HG02885 (cell line): ENCODE results near the gene ZXDC.

Source experiments
- ATAC-seq: cut with Tn5 transposase; IDR thresholded peaks from one replicate; pipeline ENCODE4 v1.9.1; 2021; ENCODE audit warnings: mild to moderate bottlenecking; ENCODE audit not compliant: unreplicated experiment, poor library complexity

Gene ZXDC

DNA sequence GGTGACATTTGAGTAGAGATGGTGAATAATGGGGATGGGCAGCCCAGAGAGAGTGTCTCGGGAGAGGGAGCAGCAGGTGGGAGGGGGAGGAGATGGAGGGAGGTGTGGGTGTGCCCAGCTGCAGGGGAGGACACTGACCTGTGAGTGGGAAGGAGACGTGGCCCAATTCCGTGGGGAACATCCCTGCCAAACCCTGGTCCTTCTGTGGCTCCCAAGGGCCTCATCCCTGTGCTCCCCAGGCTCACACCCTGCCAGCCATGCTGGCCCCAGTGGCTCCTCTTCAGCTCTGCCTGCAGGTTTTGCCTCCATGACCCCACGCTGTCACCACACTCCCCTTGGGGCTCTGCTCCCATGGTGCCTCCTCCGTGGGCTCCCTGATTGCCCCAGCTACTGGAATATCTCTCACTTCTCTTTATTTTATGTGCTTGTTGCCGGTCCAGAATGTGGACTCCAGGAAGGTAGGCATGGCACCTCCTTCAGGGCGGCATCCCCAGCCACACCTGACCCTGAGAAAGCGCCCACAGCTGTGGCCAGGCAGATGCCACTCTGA, 74.0 kb downstream of the ZXDC start:
- no peak for ATAC-seq

DNA sequence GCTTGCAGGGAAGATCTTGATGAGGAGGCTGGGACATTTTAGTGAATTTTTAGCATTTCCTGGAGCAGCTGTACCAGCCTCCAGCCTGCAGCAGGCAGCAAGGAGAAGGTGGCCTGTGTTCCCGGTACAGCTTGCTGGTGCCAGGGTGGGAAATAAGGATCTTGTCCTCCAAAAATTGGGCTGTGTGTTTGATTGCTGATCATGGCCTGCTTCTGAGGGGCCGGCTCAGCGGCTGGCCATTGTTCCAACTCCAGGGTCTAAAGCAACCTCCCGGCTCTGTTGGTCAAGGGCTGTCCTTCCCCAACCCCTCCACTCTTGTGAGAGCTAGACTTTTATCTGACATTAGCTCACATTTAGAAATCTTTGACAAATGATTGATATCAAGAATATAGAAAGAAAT, 75.9 kb downstream of the ZXDC start:
- no peak for ATAC-seq

DNA sequence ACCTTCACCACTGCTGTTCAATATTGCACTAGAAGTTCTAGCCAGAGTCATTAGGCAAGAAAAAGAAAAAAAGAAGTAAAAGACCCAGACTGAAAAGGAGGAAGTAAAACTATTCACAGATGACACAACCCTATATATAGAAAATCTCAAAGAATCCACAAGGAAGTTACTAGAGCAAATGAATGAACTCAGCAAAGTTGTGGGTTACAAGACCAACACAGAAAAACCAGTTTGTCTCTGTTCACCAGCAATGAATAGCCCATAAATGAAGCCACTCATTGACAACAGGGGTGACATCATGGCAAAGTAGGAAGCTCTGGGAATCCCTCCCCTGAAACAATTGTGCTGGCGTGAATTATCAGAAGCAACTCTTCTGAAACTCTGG, 76.3 kb downstream of the ZXDC start:
- no peak for ATAC-seq

DNA sequence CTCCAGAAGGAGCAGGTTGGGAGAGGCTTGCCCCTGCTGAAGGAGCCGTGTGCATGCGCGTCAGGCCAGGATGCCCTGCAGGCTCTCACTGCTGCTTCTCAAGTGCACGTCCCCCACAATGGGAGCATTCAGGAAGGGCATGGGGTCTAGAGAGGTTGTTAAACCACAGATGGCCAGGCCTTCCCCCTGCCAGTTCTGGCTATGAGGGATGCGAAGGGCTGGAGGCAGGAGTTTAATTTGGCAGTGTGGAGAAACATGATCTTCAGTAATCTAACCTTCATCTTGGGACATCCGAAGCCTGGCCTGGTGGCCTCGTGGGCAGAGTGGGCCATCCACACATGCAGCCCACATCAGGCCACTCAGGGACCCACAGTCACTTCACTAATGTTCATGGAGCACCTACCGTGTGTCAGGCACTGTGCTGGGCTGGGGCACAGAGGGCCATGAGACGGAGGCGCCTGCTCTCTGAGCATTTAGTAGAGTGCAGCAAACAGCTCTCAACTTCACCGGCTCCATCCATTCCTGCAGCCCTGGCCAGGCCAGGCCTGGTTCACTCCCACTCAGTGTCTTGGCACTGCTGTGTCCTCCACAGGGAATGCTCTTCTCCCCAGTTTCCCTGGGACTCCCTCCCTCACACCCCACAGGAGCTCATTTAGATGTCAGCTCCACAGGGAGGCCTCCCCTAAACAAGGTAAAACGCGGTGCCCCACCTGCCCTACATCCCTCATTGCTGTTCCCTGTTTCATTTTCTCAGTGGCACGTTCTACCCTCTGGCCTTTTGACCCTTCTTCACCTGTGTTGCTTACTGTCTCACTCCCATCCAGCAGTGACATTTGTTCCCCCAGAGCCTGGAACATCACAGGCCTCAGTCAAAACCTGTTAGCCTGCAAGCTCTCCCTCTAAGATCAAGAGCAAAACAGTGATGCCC, 77.0 kb downstream of the ZXDC start:
- ATAC-seq, result no peak

GRCh38 chr3:126397610-126398422, 77.9 kb downstream of the ZXDC start:
- no peak for ATAC-seq

GRCh38 chr3:126396536-126396935, 79.2 kb downstream of the ZXDC start:
- ATAC-seq, result no peak

GRCh38 chr3:126395846-126396513, 79.7 kb downstream of the ZXDC start:
- ATAC-seq, result no peak

DNA sequence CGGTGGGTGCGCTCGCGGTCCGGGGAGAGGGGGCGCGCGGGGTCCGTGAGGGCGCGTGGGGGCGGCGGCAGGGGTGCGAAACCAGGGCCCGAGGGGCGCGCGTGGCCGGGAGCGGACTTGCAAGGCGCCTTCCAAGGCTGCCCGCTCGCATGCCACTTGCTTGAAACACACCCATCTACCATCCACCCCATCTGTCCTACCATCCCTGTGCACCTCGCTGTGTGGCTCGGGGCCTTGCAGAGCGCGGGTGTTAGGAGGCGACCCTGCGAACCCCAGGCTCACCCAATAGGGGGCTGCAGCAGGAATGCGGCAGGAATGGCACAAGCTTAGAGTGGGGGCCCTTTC, 80.7 kb downstream of the ZXDC start:
- ATAC-seq, result no peak

GRCh38 chr3:126394179-126394976, 81.3 kb downstream of the ZXDC start, which contains the start of gene CFAP100:
CFAP100 (plus strand) TSS chr3:126394909; CDS start chr3:126396001, 1,092 bp downstream.
- ATAC-seq, result no peak

GRCh38 chr3:126393563-126393962, 82.1 kb downstream of the ZXDC start:
- no peak for ATAC-seq

GRCh38 chr3:126392246-126392645, 83.4 kb downstream of the ZXDC start:
- no peak for ATAC-seq

DNA sequence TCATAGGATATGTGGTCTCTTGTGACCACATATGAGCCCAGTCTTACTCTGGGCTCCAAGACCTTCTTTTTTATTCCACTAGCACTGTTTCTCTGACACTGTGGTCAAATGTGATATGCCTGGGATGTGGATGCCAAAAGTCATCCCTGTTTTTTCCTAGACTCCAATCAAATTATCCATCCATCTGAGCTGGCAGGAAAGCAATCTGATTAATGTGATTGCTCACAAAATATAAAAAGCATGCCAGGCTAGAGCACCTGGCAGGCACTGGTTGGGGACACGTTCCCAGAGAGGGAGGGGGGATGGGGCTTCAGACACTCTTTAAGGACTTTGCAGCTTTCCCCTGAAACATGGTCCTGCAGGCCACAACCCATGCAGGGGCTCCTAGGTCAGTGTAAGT, 84.1 kb downstream of the ZXDC start:
- no peak for ATAC-seq

DNA sequence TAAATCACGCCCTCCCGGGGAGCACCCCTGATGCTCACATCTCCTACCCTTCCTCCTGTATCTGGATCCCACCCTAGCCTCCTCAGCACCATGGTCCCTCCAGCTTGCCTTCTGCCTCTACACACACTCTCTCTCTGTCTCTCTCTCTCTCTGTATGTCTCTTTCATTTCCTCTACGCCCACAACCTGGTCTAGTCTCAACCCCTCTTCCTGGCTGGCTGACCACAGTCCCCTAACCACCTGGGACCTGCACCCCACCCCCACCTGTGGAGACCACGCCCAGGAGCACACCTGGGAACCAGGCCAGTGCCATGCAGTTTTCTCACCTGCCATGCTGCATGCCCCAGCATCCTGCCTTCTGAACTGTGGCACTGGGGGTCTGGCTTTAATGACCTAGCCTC, 84.9 kb downstream of the ZXDC start:
- no peak for ATAC-seq

- no peak for ATAC-seq
Measured at GRCh38 chr3:126390201-126390600, 85.5 kb downstream of the ZXDC start.

DNA sequence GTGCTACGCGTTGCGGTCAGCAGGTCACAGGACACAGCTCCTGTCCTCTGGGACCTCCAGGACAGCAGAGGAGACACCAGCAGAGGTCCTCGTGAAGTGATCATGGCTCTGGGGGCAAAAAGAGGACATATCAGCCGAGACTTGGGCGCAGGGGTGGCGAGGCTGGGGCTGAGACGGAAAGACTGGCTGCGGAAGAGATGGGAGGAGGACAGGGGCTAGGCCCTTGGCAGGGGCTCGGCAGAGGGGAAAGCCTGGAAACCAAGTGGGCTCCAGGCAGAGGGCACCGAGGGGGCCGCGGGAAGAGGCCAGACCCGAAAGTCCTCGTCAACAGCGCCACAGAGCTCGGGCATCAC, 85.9 kb downstream of the ZXDC start:
- no peak for ATAC-seq

DNA sequence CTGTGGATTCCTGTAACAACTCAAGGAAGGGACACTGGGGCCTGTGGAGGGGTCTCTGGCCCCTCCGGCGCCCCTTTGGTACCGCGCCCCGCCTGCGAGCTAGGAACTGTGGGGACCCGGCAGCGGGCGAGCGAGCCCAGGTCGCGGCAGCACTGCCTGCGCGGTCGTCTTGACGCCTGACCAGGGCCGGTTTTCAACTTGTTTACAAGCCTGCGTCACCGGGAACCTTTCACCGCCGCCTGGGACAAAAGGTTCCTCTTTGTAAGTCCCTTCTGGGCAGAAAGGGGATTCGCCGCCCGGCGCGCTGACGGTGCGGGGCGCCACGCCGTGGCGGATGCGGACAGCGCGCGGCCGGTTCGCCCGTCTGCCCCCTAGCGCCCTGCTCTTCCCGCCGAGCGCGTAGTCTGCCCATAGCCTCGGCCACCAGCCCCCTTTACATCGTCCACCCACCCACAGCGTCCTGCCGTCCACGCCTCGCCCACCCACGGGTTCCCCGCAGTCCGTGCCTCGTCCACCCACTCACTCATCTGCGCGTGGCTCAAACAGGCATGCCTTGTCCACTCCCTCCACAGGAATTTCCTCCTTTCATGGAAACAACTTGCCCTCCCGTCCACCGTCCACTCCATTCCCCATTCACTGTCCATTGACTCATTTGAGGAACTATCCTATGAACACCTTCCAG, 86.4 kb downstream of the ZXDC start:
- peak; percentile 77 for ATAC-seq
